PC-3 (cell line): Measurements from ENCODE around the gene TRAK1. TPM values are rescaled to one million over a fixed set of nuclear protein-coding genes. Genes with fewer than 3 reads are reported as not detected.

ENCODE experiments used
- ATAC-seq: fragments of 200-7000 bp; cut with Tn5 transposase; 2 replicates; pipeline ENCODE4 v1.9.1; 2020; ENCODE audit warnings: mild to moderate bottlenecking, moderate library complexity
- BruUV-seq: library from RNA; stranded (reverse); fragments of 400-500 nt; replicated peaks from 2 replicates; lab custom pipeline; 2021; lab: Mats Ljungman, UMichigan
- CTCF ChIA-PET: fragments of 300-600 bp; sonication (Branson Sonifier 250); formaldehyde crosslinking; loops from one replicate; lab custom pipeline; 2022; ENCODE audit warnings: antibody characterized with exemption; lab: Charles Lee
- POLR2A ChIA-PET: fragments of 300-600 bp; sonication (Branson Sonifier 250); formaldehyde crosslinking; loops from one replicate; lab custom pipeline; 2022; ENCODE audit warnings: antibody characterized with exemption; ENCODE audit not compliant: unreplicated experiment; lab: Charles Lee
- DNase-seq: peaks from one replicate; pipeline ENCODE4 v3.0.0-alpha.2; 2015
- H2AFZ ChIP-seq: fragments of 300-600 bp; sonication (generic); 2 replicates; pipeline ENCODE4 v1.6.0; 2016; ENCODE audit warnings: antibody characterized with exemption, low read length
- H3F3A ChIP-seq: fragments of 300-600 bp; sonication (generic); one replicate; pipeline ENCODE4 v1.6.0; 2017; ENCODE audit warnings: antibody characterized with exemption, low read length, control low read depth, mild to moderate bottlenecking; ENCODE audit not compliant: unreplicated experiment
- H3K27ac ChIP-seq: fragments of 300-600 bp; sonication (generic); 2 replicates; pipeline ENCODE4 v1.5.1; 2016; ENCODE audit warnings: mild to moderate bottlenecking, low read length
- H3K27me3 ChIP-seq: fragments of 300-600 bp; sonication (generic); 2 replicates; pipeline ENCODE4 v1.6.1; 2016; ENCODE audit warnings: low read length, mixed read lengths
- H3K36me3 ChIP-seq: fragments of 300-600 bp; sonication (generic); 2 replicates; pipeline ENCODE4 v1.6.1; 2016; ENCODE audit warnings: low read depth, mixed run types, low read length, mixed read lengths
- H3K4me1 ChIP-seq: fragments of 300-600 bp; sonication (generic); 2 replicates; pipeline ENCODE4 v1.5.1; 2016; ENCODE audit warnings: low read length; ENCODE audit not compliant: insufficient read depth
- H3K4me2 ChIP-seq: fragments of 300-600 bp; sonication (generic); 2 replicates; pipeline ENCODE4 v1.6.0; 2016; ENCODE audit warnings: low read length
- H3K4me3 ChIP-seq: fragments of 300-600 bp; sonication (generic); 2 replicates; pipeline ENCODE4 v1.5.1; 2016; ENCODE audit warnings: mild to moderate bottlenecking, low read length, mixed read lengths
- H3K79me2 ChIP-seq: fragments of 300-600 bp; sonication (generic); 2 replicates; pipeline ENCODE4 v1.6.1; 2017; ENCODE audit warnings: low read length, mixed read lengths
- H3K9ac ChIP-seq: fragments of 300-600 bp; sonication (generic); 2 replicates; pipeline ENCODE4 v1.6.0; 2016; ENCODE audit warnings: mild to moderate bottlenecking, low read length
- H3K9me2 ChIP-seq: fragments of 300-600 bp; sonication (generic); replicated peaks from 2 replicates; pipeline ENCODE4 v1.6.1; 2016; ENCODE audit warnings: mixed run types, low read length, mixed read lengths
- H3K9me3 ChIP-seq: fragments of 300-600 bp; sonication (generic); 2 replicates; pipeline ENCODE4 v1.6.1; 2016; ENCODE audit warnings: low read length, mixed read lengths
- H4K20me1 ChIP-seq: fragments of 300-600 bp; sonication (generic); 2 replicates; pipeline ENCODE4 v1.6.1; 2016; ENCODE audit warnings: low read length, mixed read lengths
- CTCF ChIP-seq: fragments of 300-600 bp; sonication (generic); conservative IDR thresholded peaks from 2 replicates; pipeline ENCODE4 v1.5.1; 2017; ENCODE audit warnings: antibody characterized with exemption, low read depth, mild to moderate bottlenecking, low read length
- EZH2 ChIP-seq: fragments of 300-600 bp; sonication (generic); IDR thresholded peaks from one replicate; pipeline ENCODE4 v1.6.1; 2017; ENCODE audit warnings: antibody characterized with exemption, mild to moderate bottlenecking, low read length; ENCODE audit not compliant: unreplicated experiment
- EZH2phosphoT487 ChIP-seq: fragments of 300-600 bp; sonication (generic); IDR thresholded peaks from 2 replicates; pipeline ENCODE4 v1.6.1; 2018; ENCODE audit warnings: mild to moderate bottlenecking, antibody characterized with exemption, low read length, borderline replicate concordance
- intact Hi-C: fragments of 100-400 bp; cut with micrococcal nuclease; formaldehyde crosslinking; loops from 2 replicates; pipeline ENCODE4 v1.9.0; 2023
- total RNA-seq: library from RNA; depleted of rRNA; stranded (reverse); fragments of >200 nt; gene quantifications from 2 replicates; pipeline ENCODE4 v1.2.3, GENCODE V29; 2014

TRAK1 gene
- total RNA-seq, 1 experiment from 2014 or later: 23.4 TPM

- Histone ChIP-seq H3K9me3 (no peaks in the 10 kb centered on the region), H3K4me3 (no peak overlapping the region), H4K20me1 (no peaks in the 10 kb centered on the region), H3F3A (peaks cover 8% of the 10 kb centered on the region), H2AFZ (no peak overlapping the region), H3K27me3 (no peaks in the 10 kb centered on the region), H3K36me3 (no peaks in the 10 kb centered on the region), H3K9ac (no peak overlapping the region), H3K4me1 (peaks cover 42% of the 10 kb centered on the region), H3K79me2 (peaks cover 61% of the 10 kb centered on the region), H3K27ac (no peak overlapping the region), H3K4me2 (no peak overlapping the region), H3K9me2 (no peaks in the 10 kb centered on the region)
- no TSS peak for BruUV-seq
- ChIA-PET POLR2A (no interaction called here), CTCF (interaction anchor here (0.6 kb wide), 1 partner anchor 61 kb away, joined by 4 read pairs; no protein-coding TSS in a partner anchor)
- TF ChIP-seq CTCF: no peak
- no peak for TF ChIP-seq EZH2phosphoT487
- TF ChIP-seq EZH2: no peak
- intact Hi-C loops: loop anchor here (2.0 kb wide), 1 partner anchor 15 kb away; no protein-coding TSS in a partner anchor
- no peak for DNase-seq
- no peak for ATAC-seq
Observed at GRCh38 chr3:42081838-42082473, 9.2 kb upstream of the TRAK1 start.

- ATAC-seq: no peak
Observed at GRCh38 chr3:42084586-42084985, 6.6 kb upstream of the TRAK1 start.

More at GRCh38 chr3:42084586-42084985, 6.6 kb upstream of the TRAK1 start:
- Histone ChIP-seq H3K79me2 (peaks cover 42% of the 10 kb centered on the region), H3K4me2 (no peak overlapping the region), H3K36me3 (peaks cover under 1% of the 10 kb centered on the region; the same call in 1 of the 2 replicates), H3K9me2 (no peaks in the 10 kb centered on the region), H3K9me3 (no peaks in the 10 kb centered on the region), H3K9ac (no peak overlapping the region), H4K20me1 (no peaks in the 10 kb centered on the region), H3K27ac (no peak overlapping the region), H2AFZ (no peak overlapping the region), H3K4me3 (no peak overlapping the region), H3F3A (peaks cover 8% of the 10 kb centered on the region), H3K4me1 (peaks cover 33% of the 10 kb centered on the region), H3K27me3 (no peaks in the 10 kb centered on the region)
- ChIA-PET CTCF (interaction anchor here (0.6 kb wide), 1 partner anchor 16 kb away, joined by 3 read pairs; no protein-coding TSS in a partner anchor), POLR2A (no interaction called here)
- TF ChIP-seq EZH2: no peak
- TF ChIP-seq EZH2phosphoT487: no peak
- TF ChIP-seq CTCF: no peak
- DNase-seq: peak; percentile 26
- intact Hi-C loops: no loop called here
- no TSS peak for BruUV-seq
